H9 (cell line): ENCODE data around the gene GET4. TPM values are rescaled to one million over a fixed set of nuclear protein-coding genes. Genes with fewer than 3 reads are reported as not detected.

Experiments used
- DNase-seq: peaks from one replicate; pipeline ENCODE4 v3.0.0-alpha.2; 2017
- H2AFZ ChIP-seq: one replicate; pipeline ENCODE4 v1.6.1; 2013; ENCODE audit warnings: mild to moderate bottlenecking, low read length, control low read depth, moderate library complexity
- H2AK5ac ChIP-seq: 2 replicates; pipeline ENCODE4 v1.6.1; 2013; ENCODE audit warnings: low read length, control low read depth, mixed read lengths; ENCODE audit not compliant: insufficient read length
- H2BK120ac ChIP-seq: one replicate; pipeline ENCODE4 v1.6.1; 2013; ENCODE audit warnings: low read depth, mild to moderate bottlenecking, low read length, control low read depth, inconsistent platforms; ENCODE audit not compliant: poor library complexity, severe bottlenecking
- H2BK12ac ChIP-seq: 2 replicates; pipeline ENCODE4 v1.6.1; 2013; ENCODE audit warnings: low read length, control low read depth, mixed read lengths, low read depth; ENCODE audit not compliant: insufficient read length
- H2BK15ac ChIP-seq: 2 replicates; pipeline ENCODE4 v1.6.1; 2013; ENCODE audit warnings: low read depth, low read length, control low read depth
- H2BK20ac ChIP-seq: one replicate; pipeline ENCODE4 v1.6.1; 2013; ENCODE audit warnings: low read depth, mild to moderate bottlenecking, low read length, control low read depth, inconsistent platforms; ENCODE audit not compliant: poor library complexity, severe bottlenecking
- H2BK5ac ChIP-seq: 2 replicates; pipeline ENCODE4 v1.6.1; 2013; ENCODE audit warnings: low read length, control low read depth, mixed read lengths; ENCODE audit not compliant: insufficient read length
- H3K14ac ChIP-seq: 2 replicates; pipeline ENCODE4 v1.6.1; 2013; ENCODE audit warnings: low read length, control low read depth; ENCODE audit not compliant: insufficient read depth
- H3K18ac ChIP-seq: 2 replicates; pipeline ENCODE4 v1.6.1; 2013; ENCODE audit warnings: low read depth, mild to moderate bottlenecking, mixed read lengths, low read length, control low read depth; ENCODE audit not compliant: insufficient read length
- H3K23ac ChIP-seq: 2 replicates; pipeline ENCODE4 v1.6.1; 2013; ENCODE audit warnings: low read length, control low read depth, mixed read lengths, low read depth; ENCODE audit not compliant: insufficient read length
- H3K23me2 ChIP-seq: 2 replicates; pipeline ENCODE4 v1.6.1; 2013; ENCODE audit warnings: low read depth, mild to moderate bottlenecking, mixed read lengths, low read length, control low read depth; ENCODE audit not compliant: insufficient read length, poor library complexity, severe bottlenecking
- H3K27ac ChIP-seq: 2 replicates; pipeline ENCODE4 v1.5.1; 2013; ENCODE audit warnings: low read length, control low read depth, mixed read lengths, low read depth; ENCODE audit not compliant: insufficient read length
- H3K27me3 ChIP-seq: 2 replicates; pipeline ENCODE4 v1.6.1; 2013; ENCODE audit warnings: low read length, control low read depth, inconsistent platforms; ENCODE audit not compliant: insufficient read depth
- H3K4ac ChIP-seq: 2 replicates; pipeline ENCODE4 v1.6.1; 2013; ENCODE audit warnings: low read depth, mild to moderate bottlenecking, control low read depth, inconsistent platforms, low read length, moderate library complexity
- H3K4me1 ChIP-seq: 2 replicates; pipeline ENCODE4 v1.6.1; 2013; ENCODE audit warnings: low read length, control low read depth, inconsistent platforms; ENCODE audit not compliant: insufficient read depth
- H3K4me2 ChIP-seq: 2 replicates; pipeline ENCODE4 v1.6.1; 2013; ENCODE audit warnings: low read length, control low read depth, mixed read lengths; ENCODE audit not compliant: insufficient read length, insufficient read depth
- H3K56ac ChIP-seq: 2 replicates; pipeline ENCODE4 v1.6.1; 2013; ENCODE audit warnings: low read depth, mild to moderate bottlenecking, mixed read lengths, low read length, control low read depth; ENCODE audit not compliant: insufficient read length
- H3K79me1 ChIP-seq: 2 replicates; pipeline ENCODE4 v1.6.1; 2013; ENCODE audit warnings: low read depth, mild to moderate bottlenecking, moderate library complexity, low read length, control low read depth, inconsistent platforms; ENCODE audit not compliant: insufficient read depth, poor library complexity, severe bottlenecking
- H3K79me2 ChIP-seq: 2 replicates; pipeline ENCODE4 v1.6.1; 2013; ENCODE audit warnings: low read length, control low read depth, inconsistent platforms; ENCODE audit not compliant: insufficient read depth
- H3K9ac ChIP-seq: 2 replicates; pipeline ENCODE4 v1.6.1; 2013; ENCODE audit warnings: low read length, control low read depth, mixed read lengths; ENCODE audit not compliant: insufficient read length; ENCODE audit errors: extremely low read depth
- H3K9me3 ChIP-seq: one replicate; pipeline ENCODE4 v1.6.1; 2013; ENCODE audit warnings: low read depth, low read length, inconsistent platforms; ENCODE audit not compliant: control insufficient read depth
- H3T11ph ChIP-seq: one replicate; pipeline ENCODE4 v1.6.1; 2013; ENCODE audit warnings: mild to moderate bottlenecking, low read length, control low read depth, inconsistent platforms
- H4K20me1 ChIP-seq: one replicate; pipeline ENCODE4 v1.6.1; 2013; ENCODE audit not compliant: control insufficient read depth, insufficient read length, insufficient read depth
- H4K5ac ChIP-seq: 2 replicates; pipeline ENCODE4 v1.6.1; 2013; ENCODE audit warnings: low read depth, mild to moderate bottlenecking, mixed read lengths, low read length, control low read depth; ENCODE audit not compliant: insufficient read length
- H4K8ac ChIP-seq: replicated peaks from 2 replicates; pipeline ENCODE4 v1.6.1; 2013; ENCODE audit warnings: low read length, control low read depth, mixed read lengths, low read depth; ENCODE audit not compliant: insufficient read length
- H4K91ac ChIP-seq: 2 replicates; pipeline ENCODE4 v1.6.1; 2013; ENCODE audit warnings: low read depth, mild to moderate bottlenecking, moderate library complexity, mixed read lengths, low read length, control low read depth; ENCODE audit not compliant: insufficient read length
- H3K27ac Mint-ChIP-seq, 3 experiments: 2 replicates in 2 of 3; 3 replicates in 1 of 3; pipeline ENCODE4 v1.8.0; 2020 to 2021; ENCODE audit warnings: mixed read lengths in 3 of 3, mild to moderate bottlenecking in 1 of 3, moderate library complexity in 1 of 3
- H3K27me3 Mint-ChIP-seq: 2 replicates; pipeline ENCODE4 v1.8.0; 2021; ENCODE audit warnings: low read depth, mild to moderate bottlenecking, moderate library complexity, mixed read lengths
- H3K36me3 Mint-ChIP-seq, 3 experiments: 2 replicates in 2 of 3; 3 replicates in 1 of 3; pipeline ENCODE4 v1.8.0; 2020 to 2021; ENCODE audit warnings: low read depth in 3 of 3, mixed read lengths in 3 of 3; ENCODE audit not compliant: insufficient read depth in 1 of 3
- H3K4me1 Mint-ChIP-seq, 2 experiments: 2 replicates each; pipeline ENCODE4 v1.8.0; 2020; ENCODE audit warnings: mixed read lengths in 2 of 2
- H3K4me3 Mint-ChIP-seq, 2 experiments: 2 replicates in 1 of 2; 3 replicates in 1 of 2; pipeline ENCODE4 v1.8.0; 2020 to 2021; ENCODE audit warnings: mild to moderate bottlenecking in 2 of 2, mixed read lengths in 2 of 2, moderate library complexity in 1 of 2
- H3K9me3 Mint-ChIP-seq, 2 experiments: 2 replicates in 1 of 2; 3 replicates in 1 of 2; pipeline ENCODE4 v1.8.0; 2020; ENCODE audit warnings: mild to moderate bottlenecking in 2 of 2, mixed read lengths in 2 of 2, moderate library complexity in 1 of 2
- WGBS: extraction: QIAGEN DNeasy Blood & Tissue Kit; methylation state at CpG from one replicate; pipeline ENCODE4 v1.1.7; 2013; ENCODE audit warnings: missing lambda C conversion rate, low lambda C conversion rate, mixed read lengths; ENCODE audit not compliant: insufficient read length; ENCODE audit errors: extremely low coverage; 5-methylcytosine and 5-hydroxymethylcytosine counted together
- total RNA-seq: library from RNA; stranded (reverse); gene quantifications from 2 replicates; pipeline ENCODE4 v1.2.1, GENCODE V29; 2021
- TF ChIP-seq, protein P1 (sequence below): fragments of 200-600 bp; sonication (generic); conservative IDR thresholded peaks from 3 replicates; pipeline ENCODE4 v1.8.0; 2021; ENCODE audit warnings: antibody characterized with exemption, mild to moderate bottlenecking

The GET4 gene
- total RNA-seq, 1 experiment from 2014 or later, result 70.2 TPM

DNA sequence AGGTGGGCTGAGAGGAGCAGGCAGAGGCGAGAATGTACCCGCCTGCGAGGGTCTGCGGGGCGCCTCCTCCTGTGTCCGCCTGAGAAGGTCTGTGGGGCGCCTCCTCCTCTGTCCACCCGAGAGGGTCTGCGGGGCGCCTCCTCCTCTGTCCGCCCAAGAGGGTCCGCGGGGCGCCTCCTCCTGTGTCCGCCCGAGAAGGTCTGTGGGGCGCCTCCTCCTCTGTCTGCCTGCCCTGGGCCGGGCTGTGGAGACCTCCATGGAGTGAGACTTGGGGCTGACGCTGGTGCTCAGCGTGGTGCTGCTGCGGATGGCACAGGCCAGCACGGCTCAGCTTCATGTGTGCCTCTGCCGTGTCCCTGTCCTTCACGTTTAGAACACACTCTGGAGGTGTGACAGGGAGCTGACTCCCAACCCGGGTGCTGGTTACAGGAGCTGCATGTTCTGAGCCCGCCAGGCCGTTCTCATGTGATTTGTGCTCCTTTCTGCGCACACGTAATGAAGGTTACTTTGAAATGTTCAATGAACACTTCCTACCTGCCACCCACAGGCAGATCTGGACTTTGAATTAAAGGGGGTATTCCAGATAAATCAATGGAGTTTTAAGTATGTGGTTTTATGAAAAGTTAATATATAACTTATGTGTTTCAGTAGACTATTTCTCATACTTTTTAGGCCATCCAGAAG, 20.5 kb upstream of the GET4 start:
- Histone ChIP-seq H3K9ac (no peak overlapping the region), H3K14ac (no peak overlapping the region), H4K5ac (no peak overlapping the region), H3K56ac (no peak overlapping the region), H4K8ac (no peak overlapping the region), H2AK5ac (no peak overlapping the region), H2BK120ac (no peak overlapping the region), H4K20me1 (peaks cover 3% of the 10 kb centered on the region), H3K27ac (no peak overlapping the region), H2BK5ac (no peak overlapping the region), H3T11ph (no peak overlapping the region), H3K79me1 (no peaks in the 10 kb centered on the region), H3K23ac (no peak overlapping the region), H3K4ac (no peak overlapping the region), H2BK20ac (no peak overlapping the region), H3K9me3 (no peaks in the 10 kb centered on the region), H3K79me2 (no peaks in the 10 kb centered on the region), H4K91ac (no peak overlapping the region), H3K4me1 (no peaks in the 10 kb centered on the region), H3K23me2 (peaks cover 3% of the 10 kb centered on the region), H2AFZ (no peak overlapping the region), H2BK15ac (no peak overlapping the region), H3K18ac (no peak overlapping the region), H3K27me3 (no peaks in the 10 kb centered on the region), H3K4me2 (no peak overlapping the region), H2BK12ac (no peak overlapping the region)
- DNase-seq, result no peak
- WGBS, result no CpG with 5 or more reads among the region's 29 CpGs
- H3K27ac Mint-ChIP-seq, result no peak overlapping the region; a peak in 2 of 7 replicates
- no peaks in the 10 kb centered on the region for H3K27me3 Mint-ChIP-seq
- H3K9me3 Mint-ChIP-seq, result no peaks in the 10 kb centered on the region; a peak in 1 of 5 replicates
- peaks cover 53 to 91% (median 89%) of the 10 kb centered on the region in 3 experiments for H3K36me3 Mint-ChIP-seq
- no peak overlapping the region for H3K4me3 Mint-ChIP-seq
- no peaks in the 10 kb centered on the region for H3K4me1 Mint-ChIP-seq
- TF ChIP-seq, protein P1, sequence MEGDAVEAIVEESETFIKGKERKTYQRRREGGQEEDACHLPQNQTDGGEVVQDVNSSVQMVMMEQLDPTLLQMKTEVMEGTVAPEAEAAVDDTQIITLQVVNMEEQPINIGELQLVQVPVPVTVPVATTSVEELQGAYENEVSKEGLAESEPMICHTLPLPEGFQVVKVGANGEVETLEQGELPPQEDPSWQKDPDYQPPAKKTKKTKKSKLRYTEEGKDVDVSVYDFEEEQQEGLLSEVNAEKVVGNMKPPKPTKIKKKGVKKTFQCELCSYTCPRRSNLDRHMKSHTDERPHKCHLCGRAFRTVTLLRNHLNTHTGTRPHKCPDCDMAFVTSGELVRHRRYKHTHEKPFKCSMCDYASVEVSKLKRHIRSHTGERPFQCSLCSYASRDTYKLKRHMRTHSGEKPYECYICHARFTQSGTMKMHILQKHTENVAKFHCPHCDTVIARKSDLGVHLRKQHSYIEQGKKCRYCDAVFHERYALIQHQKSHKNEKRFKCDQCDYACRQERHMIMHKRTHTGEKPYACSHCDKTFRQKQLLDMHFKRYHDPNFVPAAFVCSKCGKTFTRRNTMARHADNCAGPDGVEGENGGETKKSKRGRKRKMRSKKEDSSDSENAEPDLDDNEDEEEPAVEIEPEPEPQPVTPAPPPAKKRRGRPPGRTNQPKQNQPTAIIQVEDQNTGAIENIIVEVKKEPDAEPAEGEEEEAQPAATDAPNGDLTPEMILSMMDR, result no peak
